HL-60 (cell line): ENCODE measurements around the gene KRTAP10-2.

Source experiments
- DNase-seq, 2 experiments: peaks; one replicate each; pipeline ENCODE4 v3.0.0-alpha.2; 2010 to 2020; ENCODE audit warnings: low read depth in 1 of 2, low spot score in 1 of 2
- H3K27ac ChIP-seq: fragments of 250-450 bp; sonication (Bioruptor Pico); replicated peaks from 2 replicates; pipeline ENCODE4 v1.5.1; 2020; ENCODE audit warnings: mild to moderate bottlenecking, moderate library complexity
- H3K27me3 ChIP-seq: fragments of 250-450 bp; sonication (Bioruptor Pico); 2 replicates; pipeline ENCODE4 v1.5.1; 2021; ENCODE audit warnings: mild to moderate bottlenecking, moderate library complexity; ENCODE audit not compliant: insufficient read depth, poor library complexity, severe bottlenecking
- H3K4me3 ChIP-seq: replicated peaks from 2 replicates; pipeline ENCODE4 v1.5.1; 2011; ENCODE audit warnings: mild to moderate bottlenecking, control low read depth, low read length; ENCODE audit not compliant: insufficient read depth
- CTCF ChIP-seq: IDR thresholded peaks from one replicate; pipeline ENCODE4 v1.5.1; 2011; ENCODE audit warnings: low read length, control low read depth, inconsistent platforms; ENCODE audit not compliant: insufficient read depth
- GABPA ChIP-seq: IDR thresholded peaks from 2 replicates; pipeline ENCODE4 v1.6.1; 2012; ENCODE audit warnings: low read depth
- POLR2AphosphoS5 ChIP-seq: IDR thresholded peaks from 2 replicates; pipeline ENCODE4 v1.6.1; 2012; ENCODE audit warnings: low read depth
- REST ChIP-seq: IDR thresholded peaks from 2 replicates; pipeline ENCODE4 v1.6.1; 2012; ENCODE audit warnings: low read depth; ENCODE audit not compliant: insufficient replicate concordance
- SPI1 ChIP-seq: IDR thresholded peaks from 2 replicates; pipeline ENCODE4 v1.6.1; 2012; ENCODE audit warnings: low read depth, mild to moderate bottlenecking, borderline replicate concordance

Gene KRTAP10-2

GRCh38 chr21:44571844-44572782 lies 20.8 kb upstream of the KRTAP10-2 start:
- DNase-seq: no peak
- Histone ChIP-seq H3K4me3 (no peak overlapping the region), H3K27ac (no peak overlapping the region), H3K27me3 (no peaks in the 10 kb centered on the region)
- TF ChIP-seq GABPA: no peak
- no peak for TF ChIP-seq SPI1
- TF ChIP-seq POLR2AphosphoS5: no peak
- TF ChIP-seq CTCF: no peak
- no peak for TF ChIP-seq REST

GRCh38 chr21:44571296-44571695 lies 20.0 kb upstream of the KRTAP10-2 start:
- Histone ChIP-seq H3K27me3 (no peaks in the 10 kb centered on the region), H3K4me3 (no peak overlapping the region), H3K27ac (no peak overlapping the region)
- DNase-seq: no peak
- TF ChIP-seq GABPA: no peak
- no peak for TF ChIP-seq SPI1
- no peak for TF ChIP-seq REST
- no peak for TF ChIP-seq POLR2AphosphoS5
- no peak for TF ChIP-seq CTCF

GRCh38 chr21:44569861-44570517 lies 18.7 kb upstream of the KRTAP10-2 start:
- no peak for DNase-seq
- Histone ChIP-seq H3K27ac (no peak overlapping the region), H3K4me3 (no peak overlapping the region), H3K27me3 (no peaks in the 10 kb centered on the region)
- TF ChIP-seq CTCF: no peak
- TF ChIP-seq GABPA: no peak
- no peak for TF ChIP-seq SPI1
- TF ChIP-seq REST: no peak
- no peak for TF ChIP-seq POLR2AphosphoS5
